Esophagus squamous epithelium (tissue), 4 donors: ENCODE data around the gene DOCK10.

Source experiments
- POLR2A ChIP-seq, 4 donors: fragments of 450-650 bp; IDR thresholded peaks; one replicate each; pipeline ENCODE4 v1.6.1; 2017; ENCODE audit warnings: antibody characterized with exemption in 4 of 4, mild to moderate bottlenecking in 4 of 4, moderate library complexity in 3 of 4
- TF ChIP-seq, protein P1 (sequence below), 6 experiments: fragments of 450-650 bp in 4 of 6; fragments of 200-600 bp in 2 of 6; sonication (generic) in 2 of 6; IDR thresholded peaks; one replicate each; pipeline ENCODE4 v1.5.1; 2016 to 2019; ENCODE audit warnings: antibody characterized with exemption in 6 of 6, mild to moderate bottlenecking in 4 of 6, moderate library complexity in 4 of 6

DNA sequence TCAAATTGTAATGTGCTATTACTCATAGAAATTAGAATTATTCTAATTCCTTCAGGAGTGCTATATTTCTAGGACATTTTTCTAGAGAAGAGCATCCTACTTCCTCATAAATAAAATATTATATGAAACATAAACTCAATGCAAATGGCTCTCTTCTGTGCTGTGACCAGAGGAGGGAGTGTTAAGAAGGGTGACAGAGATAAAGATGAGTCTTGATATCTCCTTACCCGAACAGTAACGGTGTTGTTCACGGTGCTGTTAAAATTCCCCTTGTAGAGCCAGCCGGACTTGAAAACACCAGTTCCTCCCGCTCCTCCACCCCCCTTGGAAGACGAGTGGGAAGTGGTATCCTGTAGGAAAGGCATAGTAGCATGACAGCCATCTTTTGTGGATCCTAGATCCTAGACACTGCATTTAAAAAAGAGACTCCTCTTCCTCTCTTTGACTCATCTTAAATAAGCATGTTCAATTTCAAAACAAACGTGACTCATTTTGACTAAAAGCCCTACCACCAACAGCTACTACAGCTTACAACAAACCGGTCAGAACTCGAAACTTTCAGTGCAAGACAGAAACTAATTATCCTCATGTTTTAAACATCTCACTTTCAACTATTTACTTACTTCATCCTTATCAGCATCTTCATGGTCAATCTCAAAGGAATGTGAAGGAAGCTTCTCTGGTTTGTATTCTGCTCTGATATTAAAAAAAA is 156.3 kb downstream of the DOCK10 start:
- TF ChIP-seq, protein P1, sequence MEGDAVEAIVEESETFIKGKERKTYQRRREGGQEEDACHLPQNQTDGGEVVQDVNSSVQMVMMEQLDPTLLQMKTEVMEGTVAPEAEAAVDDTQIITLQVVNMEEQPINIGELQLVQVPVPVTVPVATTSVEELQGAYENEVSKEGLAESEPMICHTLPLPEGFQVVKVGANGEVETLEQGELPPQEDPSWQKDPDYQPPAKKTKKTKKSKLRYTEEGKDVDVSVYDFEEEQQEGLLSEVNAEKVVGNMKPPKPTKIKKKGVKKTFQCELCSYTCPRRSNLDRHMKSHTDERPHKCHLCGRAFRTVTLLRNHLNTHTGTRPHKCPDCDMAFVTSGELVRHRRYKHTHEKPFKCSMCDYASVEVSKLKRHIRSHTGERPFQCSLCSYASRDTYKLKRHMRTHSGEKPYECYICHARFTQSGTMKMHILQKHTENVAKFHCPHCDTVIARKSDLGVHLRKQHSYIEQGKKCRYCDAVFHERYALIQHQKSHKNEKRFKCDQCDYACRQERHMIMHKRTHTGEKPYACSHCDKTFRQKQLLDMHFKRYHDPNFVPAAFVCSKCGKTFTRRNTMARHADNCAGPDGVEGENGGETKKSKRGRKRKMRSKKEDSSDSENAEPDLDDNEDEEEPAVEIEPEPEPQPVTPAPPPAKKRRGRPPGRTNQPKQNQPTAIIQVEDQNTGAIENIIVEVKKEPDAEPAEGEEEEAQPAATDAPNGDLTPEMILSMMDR (IDR thresholded peaks at IDR 0.05), result no peak
- TF ChIP-seq POLR2A (IDR thresholded peaks at IDR 0.05), result no peak
